Thymus (tissue), 11 donors: ENCODE measurements around the gene CTU2. TPM values are rescaled to one million over a fixed set of nuclear protein-coding genes. Genes with fewer than 3 reads are reported as not detected.

Experiments used
- DNase-seq, 9 donors: peaks; one replicate each; pipeline ENCODE4 v3.0.0-alpha.2; 2013; ENCODE audit warnings: low spot score in 9 of 9, low read depth in 6 of 9, missing footprints in 1 of 9
- H3K27ac ChIP-seq, 2 donors: one replicate each; pipeline ENCODE4 v1.5.1; 2013; ENCODE audit warnings: control low read depth in 1 of 2, low read depth in 1 of 2, low read length in 1 of 2, mild to moderate bottlenecking in 1 of 2, moderate library complexity in 1 of 2
- H3K27me3 ChIP-seq, 2 donors: one replicate each; pipeline ENCODE4 v1.5.1; 2013; ENCODE audit warnings: low read length in 1 of 2; ENCODE audit not compliant: control insufficient read depth in 2 of 2, insufficient read depth in 1 of 2
- H3K36me3 ChIP-seq, 2 donors: one replicate each; pipeline ENCODE4 v1.5.1; 2013; ENCODE audit warnings: low read length in 1 of 2, mild to moderate bottlenecking in 1 of 2, moderate library complexity in 1 of 2; ENCODE audit not compliant: control insufficient read depth in 2 of 2, insufficient read depth in 2 of 2
- H3K4me1 ChIP-seq, 2 donors: one replicate each; pipeline ENCODE4 v1.5.1; 2013; ENCODE audit warnings: low read length in 2 of 2; ENCODE audit not compliant: control insufficient read depth in 2 of 2, insufficient read depth in 2 of 2
- H3K4me3 ChIP-seq, 2 donors: one replicate each; pipeline ENCODE4 v1.5.1; 2013; ENCODE audit warnings: low read length in 2 of 2, control low read depth in 1 of 2, mild to moderate bottlenecking in 1 of 2
- H3K9me3 ChIP-seq, 2 donors: one replicate each; pipeline ENCODE4 v1.5.1; 2013; ENCODE audit warnings: low read length in 1 of 2, mild to moderate bottlenecking in 1 of 2; ENCODE audit not compliant: control insufficient read depth in 2 of 2, insufficient read depth in 1 of 2
- WGBS: extraction: QIAGEN DNeasy Blood & Tissue Kit; methylation state at CpG from one replicate; pipeline ENCODE4 v1.1.7; 2013; 5-methylcytosine and 5-hydroxymethylcytosine counted together
- polyA plus RNA-seq: library from polyadenylated mRNA; stranded (reverse); fragments of 200-250 nt; gene quantifications from one replicate; pipeline ENCODE4 v1.2.3, GENCODE V29; 2013
- total RNA-seq: library from RNA; stranded (reverse); fragments of 120-200 nt; gene quantifications from one replicate; pipeline ENCODE4 v1.2.4, GENCODE V29; 2013
- donor health status: healthy.

Gene CTU2
- total and polyA plus RNA-seq, 2 donors, result 14.7 to 18.6 TPM

- DNase-seq, result no peak
- H3K9me3 ChIP-seq, result peaks cover 0 to 6% of the 10 kb centered on the region in 2 donors
- no peak overlapping the region for H3K4me3 ChIP-seq
- WGBS, result 96% methylated on average over 16 of the region's 17 CpGs
- H3K27me3 ChIP-seq, result no peaks in the 10 kb centered on the region
- peaks cover 9 to 29% of the 10 kb centered on the region in 2 donors for H3K36me3 ChIP-seq
- no peak overlapping the region for H3K27ac ChIP-seq
- peaks cover 12 to 48% of the 10 kb centered on the region in 2 donors for H3K4me1 ChIP-seq
These were observed 35.1 kb downstream of the CTU2 start for GRCh38 chr16:88741368-88741767.

- Histone ChIP-seq H3K4me3 (no peak overlapping the region), H3K27ac (no peak overlapping the region), H3K36me3 (peaks cover 9 to 24% of the 10 kb centered on the region in 2 donors), H3K27me3 (no peaks in the 10 kb centered on the region), H3K4me1 (peaks cover 5 to 47% of the 10 kb centered on the region in 2 donors), H3K9me3 (peaks cover 0 to 6% of the 10 kb centered on the region in 2 donors)
- WGBS, result 82% methylated on average over 19 of the region's 19 CpGs
- no peak for DNase-seq
These were observed 36.7 kb downstream of the CTU2 start for GRCh38 chr16:88742896-88743605.

GRCh38 chr16:88743693-88744576, 37.6 kb downstream of the CTU2 start:
- WGBS, result 80% methylated on average over 32 of the region's 32 CpGs
- Histone ChIP-seq H3K36me3 (peaks cover 9 to 20% of the 10 kb centered on the region in 2 donors), H3K4me1 (peaks cover 5 to 44% of the 10 kb centered on the region in 2 donors), H3K27me3 (no peaks in the 10 kb centered on the region), H3K9me3 (peaks cover 0 to 6% of the 10 kb centered on the region in 2 donors), H3K27ac (no peak overlapping the region), H3K4me3 (no peak overlapping the region)
- peak in 4 of 9 donors; percentile 33 to 69 (median 62) for DNase-seq

GRCh38 chr16:88744577-88745521, 38.5 kb downstream of the CTU2 start:
- Histone ChIP-seq H3K4me3 (no peak overlapping the region), H3K9me3 (peaks cover 0 to 6% of the 10 kb centered on the region in 2 donors), H3K27ac (no peak overlapping the region), H3K36me3 (peaks cover 9 to 20% of the 10 kb centered on the region in 2 donors), H3K4me1 (peaks cover 5 to 39% of the 10 kb centered on the region in 2 donors), H3K27me3 (no peaks in the 10 kb centered on the region)
- WGBS, result 90% methylated on average over 39 of the region's 39 CpGs
- no peak for DNase-seq

- Histone ChIP-seq H3K4me3 (no peak overlapping the region), H3K27me3 (no peaks in the 10 kb centered on the region), H3K4me1 (peaks cover 5 to 39% of the 10 kb centered on the region in 2 donors), H3K9me3 (peaks cover 0 to 8% of the 10 kb centered on the region in 2 donors), H3K36me3 (peaks cover 0 to 5% of the 10 kb centered on the region in 2 donors), H3K27ac (no peak overlapping the region)
- WGBS, result 80% methylated on average over 17 of the region's 17 CpGs
- no peak for DNase-seq
These were observed 40.2 kb downstream of the CTU2 start for GRCh38 chr16:88746506-88746905.

- WGBS, result 97% methylated on average over 26 of the region's 26 CpGs
- Histone ChIP-seq H3K36me3 (peaks cover 4 to 8% of the 10 kb centered on the region in 2 donors), H3K4me3 (no peak overlapping the region), H3K27ac (no peak overlapping the region), H3K9me3 (peaks cover 0 to 8% of the 10 kb centered on the region in 2 donors), H3K27me3 (no peaks in the 10 kb centered on the region), H3K4me1 (peaks cover 5 to 36% of the 10 kb centered on the region in 2 donors)
- peak in 1 of 9 donors; percentile 21 for DNase-seq
These were observed 41.4 kb downstream of the CTU2 start for GRCh38 chr16:88747588-88748301.

- DNase-seq, result no peak
- WGBS, result 85% methylated on average over 12 of the region's 12 CpGs
These were observed 42.1 kb downstream of the CTU2 start for GRCh38 chr16:88748364-88748763.

GRCh38 chr16:88749358-88749757, 43.1 kb downstream of the CTU2 start:
- Histone ChIP-seq H3K4me1 (peaks cover 0 to 19% of the 10 kb centered on the region in 2 donors), H3K27ac (no peak overlapping the region), H3K27me3 (no peaks in the 10 kb centered on the region), H3K36me3 (peaks cover 4 to 10% of the 10 kb centered on the region in 2 donors), H3K4me3 (no peak overlapping the region), H3K9me3 (peaks cover 0 to 3% of the 10 kb centered on the region in 2 donors)
- WGBS, result 98% methylated on average over 26 of the region's 26 CpGs
- no peak for DNase-seq

More at GRCh38 chr16:88748364-88748763, 42.1 kb downstream of the CTU2 start:
- H3K4me1 ChIP-seq, result peaks cover 0 to 29% of the 10 kb centered on the region in 2 donors
- H3K27me3 ChIP-seq, result no peaks in the 10 kb centered on the region
- peaks cover 0 to 8% of the 10 kb centered on the region in 2 donors for H3K9me3 ChIP-seq
- H3K4me3 ChIP-seq, result no peak overlapping the region
- peaks cover 4 to 8% of the 10 kb centered on the region in 2 donors for H3K36me3 ChIP-seq
- H3K27ac ChIP-seq, result no peak overlapping the region
